Stimulated activated naive B cell treated with anti-CD40 and anti-IgM and Interleukin-4, amounts not matched to agents 10 μg/mL and 1 μg/mL and 100 μg/mL, for 72 hours (primary cell): Measurements from ENCODE around the gene MMP14.
"Not testable (repeated sequence)": the region's sequence is repeated elsewhere in the genome, so short reads cannot be mapped to it uniquely, and the experiment has no call there.

Experiments
- ATAC-seq, 2 donors: fragments of 150-1000 bp; cut with Tn5 transposase; replicated peaks; 2 replicates each; pipeline ENCODE4 v1.10.0; 2021; ENCODE audit warnings: moderate library complexity in 1 of 2
- DNase-seq: peaks from one replicate; pipeline ENCODE4 v3.0.0; 2021
- H3K27ac Mint-ChIP-seq: one replicate; pipeline ENCODE4 v1.8.0; 2022; ENCODE audit warnings: mild to moderate bottlenecking, mixed read lengths
- H3K27me3 Mint-ChIP-seq, 2 donors: one replicate each; pipeline ENCODE4 v1.8.0; 2022; ENCODE audit warnings: mixed read lengths in 2 of 2
- H3K36me3 Mint-ChIP-seq, 2 donors: one replicate each; pipeline ENCODE4 v1.8.0; 2022; ENCODE audit warnings: mixed read lengths in 2 of 2, mild to moderate bottlenecking in 1 of 2
- H3K4me1 Mint-ChIP-seq, 2 donors: one replicate each; pipeline ENCODE4 v1.8.0; 2022; ENCODE audit warnings: mixed read lengths in 2 of 2, mild to moderate bottlenecking in 1 of 2
- H3K4me3 Mint-ChIP-seq, 2 donors: one replicate each; pipeline ENCODE4 v1.8.0; 2022; ENCODE audit warnings: mild to moderate bottlenecking in 2 of 2, mixed read lengths in 2 of 2, moderate library complexity in 1 of 2
- H3K9me3 Mint-ChIP-seq, 2 donors: one replicate each; pipeline ENCODE4 v1.8.0; 2022; ENCODE audit warnings: mixed read lengths in 2 of 2, mild to moderate bottlenecking in 1 of 2

Gene MMP14

DNA sequence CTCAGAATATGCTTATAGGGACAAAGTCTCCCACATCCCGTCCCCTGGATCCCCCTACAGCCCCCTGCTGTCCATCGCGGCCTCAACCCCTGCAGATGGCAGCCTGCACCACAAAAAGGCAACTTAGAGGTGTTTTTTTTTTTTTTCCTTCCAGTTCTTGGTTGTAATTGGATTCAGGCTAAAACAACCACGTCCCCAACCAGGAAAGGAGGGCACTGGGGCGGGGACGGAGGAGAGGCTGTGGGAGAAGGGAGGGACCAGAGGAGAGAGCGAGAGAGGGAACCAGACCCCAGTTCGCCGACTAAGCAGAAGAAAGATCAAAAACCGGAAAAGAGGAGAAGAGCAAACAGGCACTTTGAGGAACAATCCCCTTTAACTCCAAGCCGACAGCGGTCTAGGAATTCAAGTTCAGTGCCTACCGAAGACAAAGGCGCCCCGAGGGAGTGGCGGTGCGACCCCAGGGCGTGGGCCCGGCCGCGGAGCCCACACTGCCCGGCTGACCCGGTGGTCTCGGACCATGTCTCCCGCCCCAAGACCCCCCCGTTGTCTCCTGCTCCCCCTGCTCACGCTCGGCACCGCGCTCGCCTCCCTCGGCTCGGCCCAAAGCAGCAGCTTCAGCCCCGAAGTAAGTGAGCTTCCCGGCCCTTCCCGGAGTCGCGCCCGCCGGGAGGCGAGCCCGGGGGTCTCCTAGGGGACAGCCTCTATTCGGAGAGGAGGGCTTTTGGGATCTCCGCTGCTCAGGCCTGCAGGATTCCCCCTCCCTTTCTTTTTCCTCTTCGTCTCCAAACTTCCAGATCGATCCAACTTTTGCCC lies at the start of gene MMP14:
MMP14 (plus strand) TSS at position 285 of the 813 bp plus-strand sequence; CDS start at position 518, 233 bp downstream.
- ATAC-seq (peak; percentile 18 to 28), DNase-seq (no peak)
- H3K27ac Mint-ChIP-seq, result peak within 1 kb of the TSS; percentile 91

DNA sequence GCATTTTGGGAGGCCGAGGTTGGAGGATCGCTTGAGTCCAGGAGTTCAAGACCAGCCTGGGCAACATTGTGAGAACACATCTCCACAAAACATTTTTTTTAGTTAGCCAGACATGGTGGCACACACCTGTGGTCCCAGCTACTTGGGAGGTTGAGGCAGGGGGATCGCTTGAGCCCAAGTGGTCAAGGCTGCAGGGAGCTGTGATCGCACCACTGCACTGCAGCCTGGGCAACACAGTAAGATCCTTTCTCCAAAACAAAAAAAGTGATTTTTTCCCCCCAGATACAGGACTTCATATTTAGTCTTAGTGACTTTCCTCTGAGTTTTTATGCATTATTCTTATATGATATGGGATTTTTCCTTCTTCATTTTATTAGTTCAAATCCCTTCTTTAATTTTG lies 49.7 kb upstream of the MMP14 start:
- peaks cover 0 to 2% of the 10 kb centered on the region in 2 donors for H3K36me3 Mint-ChIP-seq
- no peak overlapping the region for H3K4me3 Mint-ChIP-seq
- H3K27me3 Mint-ChIP-seq, result no peaks in the 10 kb centered on the region
- H3K4me1 Mint-ChIP-seq, result peaks cover 22 to 29% of the 10 kb centered on the region in 2 donors
- DNase-seq, result no peak
- no peaks in the 10 kb centered on the region for H3K9me3 Mint-ChIP-seq
- ATAC-seq, result no peak
- no peak overlapping the region for H3K27ac Mint-ChIP-seq

More for the DNA sequence above, at the start of gene MMP14:
- Mint-ChIP-seq H3K4me3 (peak within 1 kb of the TSS; percentile 96 to 99), H3K27me3 (peaks cover 9 to 20% of the 10 kb centered on the region in 2 donors), H3K4me1 (peaks cover 18 to 36% of the 10 kb centered on the region in 2 donors), H3K9me3 (no peaks in the 10 kb centered on the region), H3K36me3 (peaks cover 15 to 37% of the 10 kb centered on the region in 2 donors)

DNA sequence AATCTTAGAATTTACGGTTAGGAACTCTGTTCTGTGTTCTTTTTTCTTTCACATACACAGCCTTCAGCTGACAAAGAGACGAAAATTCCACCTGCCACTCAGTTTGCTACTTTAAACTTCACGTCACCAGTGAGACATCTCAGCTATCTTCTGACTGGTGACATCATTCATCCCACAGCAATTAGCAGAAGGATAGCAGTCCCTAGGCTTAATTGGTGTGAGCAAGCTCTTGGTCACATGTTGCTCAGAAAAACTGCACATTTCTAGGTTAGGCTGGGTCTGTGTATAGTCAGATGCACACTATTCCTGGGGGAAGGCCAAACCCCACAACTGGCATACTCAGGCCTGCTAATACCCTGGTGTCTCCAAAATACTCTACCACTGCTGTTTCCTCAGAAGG lies 45.1 kb upstream of the MMP14 start:
- Mint-ChIP-seq H3K4me3 (peak overlapping the region; percentile 22 to 49), H3K27me3 (no peaks in the 10 kb centered on the region), H3K9me3 (peaks cover 0 to 2% of the 10 kb centered on the region in 2 donors), H3K27ac (peak overlapping the region; percentile 90), H3K36me3 (peaks cover 4 to 7% of the 10 kb centered on the region in 2 donors), H3K4me1 (peaks cover 42 to 60% of the 10 kb centered on the region in 2 donors)
- DNase-seq, result no peak
- peak in 1 of 2 donors; percentile 9 for ATAC-seq

DNA sequence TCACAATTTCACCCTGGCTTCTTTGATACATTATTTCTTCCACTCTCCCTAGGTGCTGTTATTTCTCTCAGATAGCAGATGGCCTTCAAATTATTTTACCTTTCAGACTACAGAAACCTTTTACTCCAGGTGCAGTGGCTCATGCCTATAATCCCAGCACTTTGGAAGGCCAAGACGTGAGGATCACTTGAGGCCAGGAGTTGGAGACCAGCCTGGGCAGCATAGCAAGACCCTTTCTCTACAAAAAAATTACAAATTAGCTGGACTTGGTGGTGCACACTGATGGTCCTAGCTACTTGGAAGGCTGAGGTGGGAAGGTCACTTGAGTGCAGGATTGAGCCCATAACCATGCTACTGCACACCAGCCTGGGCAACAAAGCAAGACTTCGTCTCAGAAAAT lies 44.2 kb upstream of the MMP14 start:
- Mint-ChIP-seq H3K27me3 (no peaks in the 10 kb centered on the region), H3K9me3 (peaks cover 0 to 2% of the 10 kb centered on the region in 2 donors), H3K4me1 (peaks cover 45 to 66% of the 10 kb centered on the region in 2 donors), H3K36me3 (peaks cover 5 to 7% of the 10 kb centered on the region in 2 donors), H3K4me3 (no peak overlapping the region), H3K27ac (peak overlapping the region; percentile 68)
- no peak for DNase-seq
- no peak for ATAC-seq

DNA sequence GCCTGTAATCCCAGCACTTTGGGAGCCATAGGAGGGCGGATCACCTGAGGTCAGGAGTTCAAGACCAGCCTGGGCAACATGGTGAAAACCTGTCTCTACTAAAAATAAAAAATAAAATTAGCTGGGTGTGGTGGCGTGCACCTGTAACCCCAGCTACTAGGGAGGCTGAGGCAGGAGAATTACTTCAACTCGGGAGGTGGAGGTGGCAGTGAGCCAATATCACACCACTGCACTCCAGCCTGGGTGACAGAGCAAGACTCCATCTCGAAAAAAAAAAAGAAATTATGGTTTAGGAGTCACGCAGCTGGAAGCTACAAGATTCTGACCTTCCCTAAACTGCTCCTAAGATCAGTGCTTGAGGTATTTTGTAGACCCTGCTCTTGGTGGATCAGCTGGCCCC lies 42.8 kb upstream of the MMP14 start:
- not testable (repeated sequence) for DNase-seq, H3K36me3 Mint-ChIP-seq, H3K27me3 Mint-ChIP-seq, H3K4me3 Mint-ChIP-seq, H3K9me3 Mint-ChIP-seq, ATAC-seq
- Mint-ChIP-seq H3K4me1 (peaks cover 54 to 75% of the 10 kb centered on the region in 2 donors), H3K27ac (peak overlapping the region; percentile 94)

DNA sequence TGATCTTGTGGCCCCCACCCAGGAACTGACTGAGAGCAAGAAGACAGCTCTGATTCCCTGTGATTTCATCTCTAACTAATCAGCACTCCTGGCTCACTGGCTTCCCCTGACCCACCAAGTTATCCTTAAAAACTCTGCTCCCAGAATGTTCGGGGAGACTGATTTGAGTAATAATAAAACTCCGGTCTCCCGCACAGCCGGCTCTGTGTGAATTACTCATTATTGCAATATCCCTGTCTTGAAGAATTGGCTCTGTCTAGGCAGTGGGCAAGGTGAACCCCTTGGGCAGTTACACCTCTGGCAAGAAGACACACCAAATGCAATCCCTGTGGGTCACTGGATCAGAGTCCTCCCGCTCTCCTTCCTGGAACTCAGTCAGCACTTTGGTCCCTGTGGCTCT lies 42.4 kb upstream of the MMP14 start:
- DNase-seq (no peak), ATAC-seq (no peak)
- Mint-ChIP-seq H3K4me1 (peaks cover 57 to 78% of the 10 kb centered on the region in 2 donors), H3K27me3 (no peaks in the 10 kb centered on the region), H3K9me3 (peaks cover 0 to 2% of the 10 kb centered on the region in 2 donors), H3K4me3 (no peak overlapping the region), H3K36me3 (peaks cover 5 to 7% of the 10 kb centered on the region in 2 donors), H3K27ac (peak overlapping the region; percentile 94)

DNA sequence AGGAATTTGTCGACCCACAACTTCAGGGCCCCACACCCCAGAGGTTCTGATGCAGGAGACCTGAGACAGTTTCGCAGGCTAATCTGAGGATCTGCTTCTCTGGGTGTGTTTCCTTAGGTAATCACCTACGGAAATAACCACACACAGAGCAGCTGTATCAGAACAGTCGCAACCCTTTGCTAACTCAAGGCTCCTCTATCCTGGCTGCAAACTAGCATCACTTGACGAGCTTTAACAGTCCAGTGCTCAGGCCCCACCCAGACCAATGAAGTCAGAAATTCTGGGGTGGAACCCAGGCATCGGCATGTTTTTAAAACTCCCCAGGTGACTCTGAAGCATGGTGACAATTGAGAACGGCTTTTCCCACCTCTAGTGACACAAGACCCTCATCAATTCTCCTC lies 41.8 kb upstream of the MMP14 start:
- H3K36me3 Mint-ChIP-seq, result peaks cover 5 to 7% of the 10 kb centered on the region in 2 donors
- ATAC-seq (peak; percentile 49 to 69), DNase-seq (peak; percentile 22)
- peak overlapping the region in 1 of 2 donors; percentile 39 for H3K4me3 Mint-ChIP-seq
- H3K4me1 Mint-ChIP-seq, result peaks cover 57 to 76% of the 10 kb centered on the region in 2 donors
- H3K9me3 Mint-ChIP-seq, result peaks cover 0 to 2% of the 10 kb centered on the region in 2 donors
- peak overlapping the region; percentile 94 for H3K27ac Mint-ChIP-seq
- no peaks in the 10 kb centered on the region for H3K27me3 Mint-ChIP-seq

DNA sequence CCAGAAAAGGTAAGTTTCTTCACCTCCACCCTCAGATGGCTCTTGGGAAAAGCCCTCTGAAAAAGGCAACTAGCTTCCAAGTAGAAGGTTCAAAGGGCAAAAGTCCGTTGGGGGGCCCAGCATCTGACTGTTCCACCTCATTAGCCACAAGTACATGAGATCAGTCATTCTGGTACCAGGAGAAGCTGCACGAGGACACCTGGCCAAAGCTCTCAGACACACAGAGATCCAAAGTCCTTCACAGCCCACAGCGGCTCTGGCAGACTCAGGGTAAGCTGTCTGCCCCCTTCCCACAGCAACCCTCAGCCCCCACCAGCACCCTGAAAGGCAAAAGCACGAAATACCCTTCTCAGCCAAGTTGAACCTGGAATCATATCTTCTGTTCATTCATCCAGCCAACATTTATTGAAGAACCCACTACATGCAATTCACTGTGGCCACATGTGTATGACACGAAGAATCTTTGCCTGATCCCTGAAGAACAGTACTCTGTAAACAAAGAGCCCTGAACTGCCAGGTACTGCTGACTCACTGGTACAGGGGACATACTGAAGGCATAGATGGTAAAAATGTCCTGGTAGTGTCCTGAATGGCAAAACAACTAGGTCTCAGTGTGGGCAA lies 40.2 kb upstream of the MMP14 start:
- peak in 1 of 2 donors; percentile 42 for ATAC-seq
- Mint-ChIP-seq H3K36me3 (peaks cover 8 to 14% of the 10 kb centered on the region in 2 donors), H3K27ac (peak overlapping the region; percentile 91), H3K9me3 (peaks cover 0 to 2% of the 10 kb centered on the region in 2 donors), H3K27me3 (no peaks in the 10 kb centered on the region), H3K4me3 (peak overlapping the region in 1 of 2 donors; percentile 70), H3K4me1 (peaks cover 52 to 63% of the 10 kb centered on the region in 2 donors)
- DNase-seq, result no peak

DNA sequence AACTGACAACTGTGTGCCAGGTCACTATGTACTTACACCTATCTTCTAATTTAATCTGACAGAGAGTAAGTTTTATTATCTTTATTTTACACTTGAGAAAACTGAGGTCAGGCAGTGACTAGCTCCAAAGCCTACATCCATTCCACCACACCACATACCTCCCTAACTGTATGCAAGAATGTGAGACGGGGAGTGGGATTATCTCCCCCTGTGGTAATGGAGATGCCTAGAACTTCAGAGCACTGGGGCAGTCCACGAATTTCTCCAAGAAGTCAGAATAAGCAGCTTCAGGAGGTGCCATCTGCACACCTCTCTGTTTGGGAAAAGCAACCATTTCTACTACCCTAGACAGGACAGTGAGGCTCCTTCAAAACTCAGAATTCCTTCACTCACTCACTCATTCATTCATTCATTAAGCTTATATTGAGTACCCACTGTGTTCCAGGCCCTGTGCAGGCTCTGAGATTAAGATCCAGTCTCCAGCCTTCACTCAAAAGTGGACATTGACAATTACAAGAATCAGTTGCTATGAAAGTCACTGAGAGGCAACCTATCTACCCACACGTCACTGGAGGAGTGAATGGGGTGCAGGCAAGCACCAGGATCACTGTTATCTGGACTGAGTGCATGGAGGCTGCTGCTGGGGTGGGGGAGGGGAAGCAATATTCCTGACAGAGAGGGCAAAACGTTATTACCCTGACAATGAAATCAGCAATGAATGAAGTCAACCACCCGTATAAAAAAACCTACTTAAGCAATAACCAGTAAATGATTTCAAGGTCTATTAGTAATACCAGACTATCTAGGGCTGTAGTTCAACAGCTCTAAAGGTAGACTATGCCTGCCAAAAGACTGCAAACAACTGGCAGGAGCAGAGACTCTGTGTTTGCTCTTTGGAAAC lies 39.1 kb upstream of the MMP14 start:
- H3K27me3 Mint-ChIP-seq, result no peaks in the 10 kb centered on the region
- H3K27ac Mint-ChIP-seq, result no peak overlapping the region
- no peak for DNase-seq
- H3K9me3 Mint-ChIP-seq, result peaks cover 0 to 2% of the 10 kb centered on the region in 2 donors
- H3K4me1 Mint-ChIP-seq, result peaks cover 51 to 62% of the 10 kb centered on the region in 2 donors
- no peak overlapping the region for H3K4me3 Mint-ChIP-seq
- H3K36me3 Mint-ChIP-seq, result peaks cover 8 to 11% of the 10 kb centered on the region in 2 donors
- ATAC-seq, result no peak

DNA sequence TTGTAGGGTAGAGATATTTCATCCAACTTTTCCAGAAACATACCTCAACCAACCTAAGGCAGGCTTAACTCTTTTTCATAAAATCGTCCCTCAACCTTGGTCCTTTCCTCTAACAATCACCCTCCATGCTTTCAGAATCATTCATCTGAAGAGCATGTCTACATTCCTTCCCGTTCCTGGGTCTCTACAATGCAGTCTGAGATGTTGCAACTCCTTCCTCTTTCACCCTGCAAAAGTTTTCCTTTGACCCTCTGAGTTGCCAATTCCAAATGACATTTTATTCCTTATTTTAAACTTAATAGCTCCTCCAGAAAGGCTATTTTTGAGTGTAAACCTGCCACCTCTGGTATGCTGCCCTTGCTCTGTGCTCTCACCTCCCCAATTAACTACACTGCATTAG lies 37.9 kb upstream of the MMP14 start:
- Mint-ChIP-seq H3K4me1 (peaks cover 61 to 74% of the 10 kb centered on the region in 2 donors), H3K4me3 (no peak overlapping the region), H3K36me3 (peaks cover 8 to 14% of the 10 kb centered on the region in 2 donors), H3K27me3 (no peaks in the 10 kb centered on the region), H3K9me3 (peaks cover 2 to 3% of the 10 kb centered on the region in 2 donors), H3K27ac (no peak overlapping the region)
- no peak for ATAC-seq
- DNase-seq, result no peak

DNA sequence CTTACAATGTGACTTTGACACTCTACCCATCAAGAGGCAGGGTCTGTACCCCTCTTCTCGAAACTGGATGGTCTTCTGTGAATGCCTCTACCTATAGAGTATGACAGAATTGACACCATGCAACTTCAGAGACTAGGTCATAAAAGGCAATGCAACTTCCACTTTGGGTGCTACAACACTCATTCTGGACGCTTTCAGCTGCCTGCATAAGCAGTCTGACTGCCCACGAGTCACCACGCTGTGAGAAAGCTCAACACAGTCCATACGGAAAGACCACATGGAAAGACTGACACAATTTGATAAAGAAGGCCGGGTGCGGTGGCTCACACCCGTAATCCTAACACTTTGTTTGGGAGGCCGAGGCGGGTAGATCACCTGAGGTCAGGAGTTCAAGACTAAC lies 36.0 kb upstream of the MMP14 start:
- ATAC-seq (no peak), DNase-seq (no peak)
- Mint-ChIP-seq H3K4me3 (no peak overlapping the region), H3K9me3 (peaks cover 2 to 3% of the 10 kb centered on the region in 2 donors), H3K27ac (no peak overlapping the region), H3K27me3 (no peaks in the 10 kb centered on the region), H3K4me1 (peaks cover 63 to 75% of the 10 kb centered on the region in 2 donors), H3K36me3 (peaks cover 11 to 16% of the 10 kb centered on the region in 2 donors)

DNA sequence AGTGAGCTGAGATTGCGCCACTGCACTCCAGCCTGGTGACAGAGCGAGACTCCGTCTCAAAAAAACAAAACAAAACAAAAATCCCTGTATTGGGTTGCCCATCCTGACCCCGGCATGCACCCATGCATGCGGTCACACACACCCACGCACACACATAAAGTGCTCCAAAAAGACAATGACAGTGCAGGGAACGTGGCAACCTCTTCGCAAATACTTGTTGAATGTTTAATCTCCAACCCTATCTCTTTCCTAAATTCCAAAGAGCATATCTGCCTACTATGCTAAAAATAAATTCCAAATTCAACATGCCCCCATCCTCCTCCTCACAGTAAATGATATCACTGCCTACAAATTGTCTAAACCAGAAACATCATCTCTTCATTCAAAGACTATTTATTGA lies 34.7 kb upstream of the MMP14 start:
- no peak overlapping the region for H3K4me3 Mint-ChIP-seq
- no peaks in the 10 kb centered on the region for H3K27me3 Mint-ChIP-seq
- ATAC-seq (no peak), DNase-seq (no peak)
- peaks cover 0 to 3% of the 10 kb centered on the region in 2 donors for H3K9me3 Mint-ChIP-seq
- H3K27ac Mint-ChIP-seq, result no peak overlapping the region
- H3K4me1 Mint-ChIP-seq, result peaks cover 57 to 61% of the 10 kb centered on the region in 2 donors
- H3K36me3 Mint-ChIP-seq, result peaks cover 7 to 15% of the 10 kb centered on the region in 2 donors

DNA sequence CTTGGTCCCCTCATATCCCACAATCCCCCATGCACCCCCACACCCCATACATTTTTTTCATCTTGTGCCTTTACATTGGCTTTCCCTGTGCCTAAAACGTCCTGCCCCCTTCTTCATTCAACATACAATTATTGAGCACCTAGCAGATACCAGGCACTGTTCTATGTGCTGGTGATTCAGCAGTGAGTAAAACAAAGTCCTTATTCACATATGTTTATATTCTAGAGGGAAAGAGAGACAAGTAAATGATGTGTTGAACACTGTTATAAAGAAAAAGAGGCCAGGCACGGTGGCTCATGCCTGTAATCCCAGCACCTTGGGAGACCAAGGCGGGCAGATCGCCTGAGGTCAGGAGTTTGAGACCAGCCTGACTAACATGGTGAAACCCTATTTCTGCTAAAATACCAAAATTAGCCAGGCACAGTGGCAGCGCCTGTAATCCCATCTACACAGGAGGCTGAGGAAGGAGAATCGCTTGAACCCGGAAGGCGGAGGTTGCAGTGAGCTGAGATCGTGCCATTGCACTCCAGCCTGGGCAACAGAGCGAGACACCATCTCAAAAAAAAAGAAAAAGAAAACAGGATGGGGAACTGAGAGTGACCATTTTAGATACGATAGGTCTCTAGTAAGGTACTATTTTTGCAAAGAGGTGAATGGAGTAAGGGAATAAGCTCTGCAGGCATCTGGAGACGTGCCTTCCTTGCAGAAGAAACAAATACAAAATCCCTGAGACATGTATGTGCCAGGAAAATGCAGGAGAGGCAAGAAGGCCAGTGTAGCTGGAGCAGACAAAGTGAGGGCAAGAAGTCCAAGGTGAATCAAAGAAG lies 33.3 kb upstream of the MMP14 start:
- Mint-ChIP-seq H3K9me3 (peaks cover 0 to 3% of the 10 kb centered on the region in 2 donors), H3K36me3 (peaks cover 7 to 15% of the 10 kb centered on the region in 2 donors), H3K27me3 (no peaks in the 10 kb centered on the region), H3K4me3 (peak overlapping the region; percentile 55 to 74), H3K4me1 (peaks cover 57 to 67% of the 10 kb centered on the region in 2 donors), H3K27ac (peak overlapping the region; percentile 94)
- peak; percentile 85 to 86 for ATAC-seq
- no peak for DNase-seq
